Globus pallidus (tissue), 1 donor: ENCODE results near the gene OTC.

Experiments used
- DNase-seq: peaks from one replicate; pipeline ENCODE4 v3.0.0-alpha.2; 2015; ENCODE audit warnings: low spot score

The OTC gene

DNA sequence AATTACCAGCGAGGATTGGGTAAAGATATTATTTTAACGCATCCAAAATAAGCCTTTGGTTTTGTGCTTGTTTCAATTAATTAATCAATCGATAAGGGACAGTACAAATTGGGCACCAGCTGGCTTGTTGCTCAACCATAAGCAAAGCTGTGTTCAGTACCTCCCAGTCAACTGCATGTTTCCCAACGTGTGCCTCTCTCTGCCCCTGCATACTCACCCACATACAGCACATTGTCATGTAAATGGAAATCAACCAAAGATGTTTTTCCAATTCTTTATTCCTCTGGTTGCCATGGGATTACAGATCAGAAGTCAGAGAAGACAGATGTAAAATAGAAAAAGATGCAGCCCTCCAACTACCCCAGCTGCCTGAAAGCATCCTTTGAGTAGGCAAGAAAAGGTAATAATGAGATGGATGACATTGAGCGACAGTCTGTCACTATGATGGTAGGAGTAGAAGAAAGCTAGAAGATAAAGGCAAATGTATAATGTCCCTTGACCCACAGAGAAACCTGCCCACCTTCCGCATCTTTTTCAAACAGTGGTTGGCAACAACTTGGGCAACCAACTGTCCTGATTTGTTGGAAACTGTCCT lies 116.3 kb downstream of the OTC start:
- DNase-seq, result no peak
